ENCODE results near the gene GPR142. TPM values are rescaled to one million over a fixed set of nuclear protein-coding genes. Genes with fewer than 3 reads are reported as not detected.
"Not testable (repeated sequence)": the region's sequence is repeated elsewhere in the genome, so short reads cannot be mapped to it uniquely, and the experiment has no call there.

GPR142 gene
- polyA plus RNA-seq, 4 donors = 0.19 to 0.93 TPM; not detected in 2

GRCh38 chr17:74396567-74396966 is 29.3 kb downstream of the GPR142 start:
- Histone ChIP-seq H3K4me1 (ENCODE audit: control insufficient read depth in 3 of 3, insufficient read depth in 2 of 3, low read depth in 1 of 3, low read length in 2 of 3) (peaks cover 0 to 6% (median 0%) of the 10 kb centered on the region in 3 donors), H3K27me3 (ENCODE audit: control insufficient read depth in 3 of 3, insufficient read depth in 3 of 3, low read length in 3 of 3) (no peaks in the 10 kb centered on the region), H3K4me3 (ENCODE audit: low read depth in 1 of 3, low read length in 3 of 3) (no peak overlapping the region), H3K9me3 (ENCODE audit: control insufficient read depth in 2 of 2, insufficient read depth in 1 of 2, low read depth in 1 of 2, low read length in 1 of 2) (peaks cover 0 to 3% of the 10 kb centered on the region in 2 donors), H3K36me3 (ENCODE audit: control insufficient read depth in 3 of 3, insufficient read depth in 2 of 3, low read depth in 1 of 3, low read length in 3 of 3) (no peaks in the 10 kb centered on the region), H3K27ac (ENCODE audit: low read depth in 1 of 3, low read length in 2 of 3) (no peak overlapping the region)
- no peak for DNase-seq
- 86 to 93% (median 89%) methylated on average over 4 of the region's 4 CpGs for WGBS, 3 donors
- no peak for FAIRE-seq

GRCh38 chr17:74402048-74402447 is 34.7 kb downstream of the GPR142 start:
- FAIRE-seq = no peak
- Histone ChIP-seq H3K27me3 (ENCODE audit: control insufficient read depth in 3 of 3, insufficient read depth in 3 of 3, low read length in 3 of 3) (peaks cover 0 to 4% (median 2%) of the 10 kb centered on the region in 3 donors), H3K36me3 (ENCODE audit: control insufficient read depth in 3 of 3, insufficient read depth in 2 of 3, low read depth in 1 of 3, low read length in 3 of 3) (no peaks in the 10 kb centered on the region), H3K9me3 (ENCODE audit: control insufficient read depth in 2 of 2, insufficient read depth in 1 of 2, low read depth in 1 of 2, low read length in 1 of 2) (peaks cover 0 to 2% of the 10 kb centered on the region in 2 donors), H3K27ac (ENCODE audit: low read depth in 1 of 3, low read length in 2 of 3) (no peak overlapping the region), H3K4me1 (ENCODE audit: control insufficient read depth in 3 of 3, insufficient read depth in 2 of 3, low read depth in 1 of 3, low read length in 2 of 3) (peaks cover 0 to 5% (median 0%) of the 10 kb centered on the region in 3 donors), H3K4me3 (ENCODE audit: low read depth in 1 of 3, low read length in 3 of 3) (no peak overlapping the region)
- DNase-seq = peak in 1 of 2 donors; percentile 51
- 79 to 85% (median 83%) methylated on average over 7 of the region's 7 CpGs for WGBS, 3 donors

GRCh38 chr17:74403512-74404137 is 36.3 kb downstream of the GPR142 start:
- peaks cover 0 to 5% (median 0%) of the 10 kb centered on the region in 3 donors for H3K4me1 ChIP-seq (ENCODE audit: control insufficient read depth in 3 of 3, insufficient read depth in 2 of 3, low read depth in 1 of 3, low read length in 2 of 3)
- no peaks in the 10 kb centered on the region for H3K36me3 ChIP-seq (ENCODE audit: control insufficient read depth in 3 of 3, insufficient read depth in 2 of 3, low read depth in 1 of 3, low read length in 3 of 3)
- peaks cover 0 to 4% (median 2%) of the 10 kb centered on the region in 3 donors for H3K27me3 ChIP-seq (ENCODE audit: control insufficient read depth in 3 of 3, insufficient read depth in 3 of 3, low read length in 3 of 3)
- DNase-seq = no peak
- 75 to 85% (median 77%) methylated on average over 12 of the region's 12 CpGs for WGBS, 3 donors
- no peak for FAIRE-seq
- no peak overlapping the region for H3K4me3 ChIP-seq (ENCODE audit: low read depth in 1 of 3, low read length in 3 of 3)
- peaks cover 0 to 2% of the 10 kb centered on the region in 2 donors for H3K9me3 ChIP-seq (ENCODE audit: control insufficient read depth in 2 of 2, insufficient read depth in 1 of 2, low read depth in 1 of 2, low read length in 1 of 2)
- H3K27ac ChIP-seq (ENCODE audit: low read depth in 1 of 3, low read length in 2 of 3) = no peak overlapping the region

GRCh38 chr17:74404218-74404617 is 36.9 kb downstream of the GPR142 start:
- Histone ChIP-seq H3K27ac (ENCODE audit: low read depth in 1 of 3, low read length in 2 of 3) (no peak overlapping the region), H3K27me3 (ENCODE audit: control insufficient read depth in 3 of 3, insufficient read depth in 3 of 3, low read length in 3 of 3) (peaks cover 0 to 4% (median 2%) of the 10 kb centered on the region in 3 donors), H3K36me3 (ENCODE audit: control insufficient read depth in 3 of 3, insufficient read depth in 2 of 3, low read depth in 1 of 3, low read length in 3 of 3) (no peaks in the 10 kb centered on the region), H3K4me1 (ENCODE audit: control insufficient read depth in 3 of 3, insufficient read depth in 2 of 3, low read depth in 1 of 3, low read length in 2 of 3) (peaks cover 0 to 5% (median 0%) of the 10 kb centered on the region in 3 donors), H3K9me3 (ENCODE audit: control insufficient read depth in 2 of 2, insufficient read depth in 1 of 2, low read depth in 1 of 2, low read length in 1 of 2) (peaks cover 0 to 2% of the 10 kb centered on the region in 2 donors), H3K4me3 (ENCODE audit: low read depth in 1 of 3, low read length in 3 of 3) (no peak overlapping the region)
- DNase-seq = no peak
- WGBS, 3 donors = 63 to 78% (median 75%) methylated on average over 7 of the region's 7 CpGs
- FAIRE-seq = no peak

GRCh38 chr17:74404789-74405188 is 37.5 kb downstream of the GPR142 start:
- DNase-seq = no peak
- no peak for FAIRE-seq
- 72 to 79% (median 78%) methylated on average over 6 of the region's 6 CpGs for WGBS, 3 donors
- Histone ChIP-seq H3K27me3 (ENCODE audit: control insufficient read depth in 3 of 3, insufficient read depth in 3 of 3, low read length in 3 of 3) (peaks cover 0 to 4% (median 2%) of the 10 kb centered on the region in 3 donors), H3K27ac (ENCODE audit: low read depth in 1 of 3, low read length in 2 of 3) (no peak overlapping the region), H3K4me1 (ENCODE audit: control insufficient read depth in 3 of 3, insufficient read depth in 2 of 3, low read depth in 1 of 3, low read length in 2 of 3) (peaks cover 0 to 5% (median 0%) of the 10 kb centered on the region in 3 donors), H3K36me3 (ENCODE audit: control insufficient read depth in 3 of 3, insufficient read depth in 2 of 3, low read depth in 1 of 3, low read length in 3 of 3) (no peaks in the 10 kb centered on the region), H3K9me3 (ENCODE audit: control insufficient read depth in 2 of 2, insufficient read depth in 1 of 2, low read depth in 1 of 2, low read length in 1 of 2) (peaks cover 0 to 2% of the 10 kb centered on the region in 2 donors), H3K4me3 (ENCODE audit: low read depth in 1 of 3, low read length in 3 of 3) (no peak overlapping the region)

- H3K27me3 ChIP-seq (ENCODE audit: control insufficient read depth in 3 of 3, insufficient read depth in 3 of 3, low read length in 3 of 3); H3K4me3 ChIP-seq (ENCODE audit: low read depth in 1 of 3, low read length in 3 of 3); H3K4me1 ChIP-seq (ENCODE audit: control insufficient read depth in 3 of 3, insufficient read depth in 2 of 3, low read depth in 1 of 3, low read length in 2 of 3); H3K9me3 ChIP-seq (ENCODE audit: control insufficient read depth in 2 of 2, insufficient read depth in 1 of 2, low read depth in 1 of 2, low read length in 1 of 2); FAIRE-seq; H3K36me3 ChIP-seq (ENCODE audit: control insufficient read depth in 3 of 3, insufficient read depth in 2 of 3, low read depth in 1 of 3, low read length in 3 of 3); DNase-seq; H3K27ac ChIP-seq (ENCODE audit: low read depth in 1 of 3, low read length in 2 of 3): not testable (repeated sequence)
- 91 to 92% (median 92%) methylated on average over 5 of the region's 5 CpGs for WGBS, 3 donors
These were observed 38.0 kb downstream of the GPR142 start for GRCh38 chr17:74405311-74405710.

- 77 to 89% (median 81%) methylated on average over 5 of the region's 5 CpGs for WGBS, 3 donors
- Histone ChIP-seq H3K4me1 (ENCODE audit: control insufficient read depth in 3 of 3, insufficient read depth in 2 of 3, low read depth in 1 of 3, low read length in 2 of 3) (no peaks in the 10 kb centered on the region), H3K4me3 (ENCODE audit: low read depth in 1 of 3, low read length in 3 of 3) (no peak overlapping the region), H3K9me3 (ENCODE audit: control insufficient read depth in 2 of 2, insufficient read depth in 1 of 2, low read depth in 1 of 2, low read length in 1 of 2) (peaks cover 0 to 2% of the 10 kb centered on the region in 2 donors), H3K36me3 (ENCODE audit: control insufficient read depth in 3 of 3, insufficient read depth in 2 of 3, low read depth in 1 of 3, low read length in 3 of 3) (no peaks in the 10 kb centered on the region), H3K27ac (ENCODE audit: low read depth in 1 of 3, low read length in 2 of 3) (no peak overlapping the region), H3K27me3 (ENCODE audit: control insufficient read depth in 3 of 3, insufficient read depth in 3 of 3, low read length in 3 of 3) (peaks cover 0 to 4% (median under 1%) of the 10 kb centered on the region in 3 donors)
- DNase-seq = no peak
- no peak for FAIRE-seq
These were observed 40.1 kb downstream of the GPR142 start for GRCh38 chr17:74407384-74407783.

- 62 to 76% (median 66%) methylated on average over 3 of the region's 3 CpGs for WGBS, 3 donors
- Histone ChIP-seq H3K27me3 (ENCODE audit: control insufficient read depth in 3 of 3, insufficient read depth in 3 of 3, low read length in 3 of 3) (peaks cover 0 to 4% (median 0%) of the 10 kb centered on the region in 3 donors), H3K36me3 (ENCODE audit: control insufficient read depth in 3 of 3, insufficient read depth in 2 of 3, low read depth in 1 of 3, low read length in 3 of 3) (no peaks in the 10 kb centered on the region), H3K4me1 (ENCODE audit: control insufficient read depth in 3 of 3, insufficient read depth in 2 of 3, low read depth in 1 of 3, low read length in 2 of 3) (no peaks in the 10 kb centered on the region), H3K27ac (ENCODE audit: low read depth in 1 of 3, low read length in 2 of 3) (no peak overlapping the region), H3K9me3 (ENCODE audit: control insufficient read depth in 2 of 2, insufficient read depth in 1 of 2, low read depth in 1 of 2, low read length in 1 of 2) (peaks cover 0 to 2% of the 10 kb centered on the region in 2 donors), H3K4me3 (ENCODE audit: low read depth in 1 of 3, low read length in 3 of 3) (no peak overlapping the region)
- peak in 1 of 2 donors; percentile 38 for DNase-seq
- no peak for FAIRE-seq
These were observed 41.0 kb downstream of the GPR142 start for GRCh38 chr17:74408262-74408661.

Data from small intestine (tissue), 7 donors.